ENCODE data around the gene IL17REL. TPM values are rescaled to one million over a fixed set of nuclear protein-coding genes. Genes with fewer than 3 reads are reported as not detected.

Gene IL17REL
- total RNA-seq, 6 donors from 2014 or later: 0.06 TPM; not detected in 5

DNA sequence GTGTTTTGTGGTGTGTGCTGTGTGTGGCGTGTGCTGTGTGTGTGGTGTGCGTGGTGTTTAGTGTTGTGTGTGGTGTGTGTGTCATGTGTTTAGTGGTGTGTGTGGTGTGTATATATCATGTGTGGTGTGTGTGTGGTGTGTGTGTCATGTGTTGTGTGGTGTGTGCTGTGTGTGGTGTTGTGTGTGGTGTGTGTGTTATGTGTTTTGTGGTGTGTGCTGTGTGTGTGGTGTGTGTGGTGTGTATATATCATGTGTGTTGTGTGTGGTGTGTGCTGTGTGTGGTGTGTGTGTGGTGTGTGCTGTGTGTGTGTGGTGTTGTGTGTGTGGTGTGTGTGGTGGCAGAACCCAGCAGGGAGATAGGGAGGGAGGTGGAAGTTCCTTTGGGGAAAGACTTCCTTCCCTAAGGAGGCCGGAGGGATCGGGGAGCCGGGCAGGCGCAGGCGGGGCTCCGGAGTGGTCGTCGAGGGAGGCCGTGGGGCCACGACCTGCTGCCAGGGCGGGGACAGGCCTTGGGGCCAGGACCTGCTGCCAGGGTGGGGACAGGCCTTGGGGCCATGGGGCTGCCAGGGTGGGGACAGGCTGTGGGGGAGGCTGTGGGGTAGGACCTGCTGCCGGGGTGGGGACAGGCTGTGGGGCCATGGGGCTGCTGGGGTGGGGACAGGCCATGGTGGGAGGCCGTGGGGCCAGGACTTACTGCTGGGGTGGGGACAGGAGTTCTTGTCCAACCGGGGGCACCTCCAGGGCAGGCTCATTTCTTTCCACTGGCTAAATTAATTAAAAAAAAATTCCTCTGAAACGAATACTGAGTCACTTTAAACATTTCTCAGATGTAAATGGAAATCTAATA lies 36.8 kb downstream of the IL17REL start:
- Histone ChIP-seq H3K9me3 (no peaks in the 10 kb centered on the region), H3K36me3 (no peaks in the 10 kb centered on the region), H3K4me3 (no peak overlapping the region), H3K4me1 (peaks cover 16 to 26% (median 18%) of the 10 kb centered on the region in 4 donors), H3K27ac (peak overlapping the region in 3 of 4 donors; percentile 27 to 66 (median 30)), H3K27me3 (no peaks in the 10 kb centered on the region)
- peak in 1 of 2 donors; percentile 7 for ATAC-seq (ENCODE audit: low FRiP score in 2 of 2)
- TF ChIP-seq, protein P1, sequence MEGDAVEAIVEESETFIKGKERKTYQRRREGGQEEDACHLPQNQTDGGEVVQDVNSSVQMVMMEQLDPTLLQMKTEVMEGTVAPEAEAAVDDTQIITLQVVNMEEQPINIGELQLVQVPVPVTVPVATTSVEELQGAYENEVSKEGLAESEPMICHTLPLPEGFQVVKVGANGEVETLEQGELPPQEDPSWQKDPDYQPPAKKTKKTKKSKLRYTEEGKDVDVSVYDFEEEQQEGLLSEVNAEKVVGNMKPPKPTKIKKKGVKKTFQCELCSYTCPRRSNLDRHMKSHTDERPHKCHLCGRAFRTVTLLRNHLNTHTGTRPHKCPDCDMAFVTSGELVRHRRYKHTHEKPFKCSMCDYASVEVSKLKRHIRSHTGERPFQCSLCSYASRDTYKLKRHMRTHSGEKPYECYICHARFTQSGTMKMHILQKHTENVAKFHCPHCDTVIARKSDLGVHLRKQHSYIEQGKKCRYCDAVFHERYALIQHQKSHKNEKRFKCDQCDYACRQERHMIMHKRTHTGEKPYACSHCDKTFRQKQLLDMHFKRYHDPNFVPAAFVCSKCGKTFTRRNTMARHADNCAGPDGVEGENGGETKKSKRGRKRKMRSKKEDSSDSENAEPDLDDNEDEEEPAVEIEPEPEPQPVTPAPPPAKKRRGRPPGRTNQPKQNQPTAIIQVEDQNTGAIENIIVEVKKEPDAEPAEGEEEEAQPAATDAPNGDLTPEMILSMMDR (IDR thresholded peaks at IDR 0.05): no peak
- no peak for TF ChIP-seq POLR2A (IDR thresholded peaks at IDR 0.05)
- TF ChIP-seq EP300 (IDR thresholded peaks at IDR 0.05): no peak
- TF ChIP-seq POLR2AphosphoS5 (IDR thresholded peaks at IDR 0.05): no peak
- peak; percentile 20 to 84 for DNase-seq
- 34 to 41% methylated on average over 16 to 17 of the region's 17 CpGs for WGBS, 2 donors

DNA sequence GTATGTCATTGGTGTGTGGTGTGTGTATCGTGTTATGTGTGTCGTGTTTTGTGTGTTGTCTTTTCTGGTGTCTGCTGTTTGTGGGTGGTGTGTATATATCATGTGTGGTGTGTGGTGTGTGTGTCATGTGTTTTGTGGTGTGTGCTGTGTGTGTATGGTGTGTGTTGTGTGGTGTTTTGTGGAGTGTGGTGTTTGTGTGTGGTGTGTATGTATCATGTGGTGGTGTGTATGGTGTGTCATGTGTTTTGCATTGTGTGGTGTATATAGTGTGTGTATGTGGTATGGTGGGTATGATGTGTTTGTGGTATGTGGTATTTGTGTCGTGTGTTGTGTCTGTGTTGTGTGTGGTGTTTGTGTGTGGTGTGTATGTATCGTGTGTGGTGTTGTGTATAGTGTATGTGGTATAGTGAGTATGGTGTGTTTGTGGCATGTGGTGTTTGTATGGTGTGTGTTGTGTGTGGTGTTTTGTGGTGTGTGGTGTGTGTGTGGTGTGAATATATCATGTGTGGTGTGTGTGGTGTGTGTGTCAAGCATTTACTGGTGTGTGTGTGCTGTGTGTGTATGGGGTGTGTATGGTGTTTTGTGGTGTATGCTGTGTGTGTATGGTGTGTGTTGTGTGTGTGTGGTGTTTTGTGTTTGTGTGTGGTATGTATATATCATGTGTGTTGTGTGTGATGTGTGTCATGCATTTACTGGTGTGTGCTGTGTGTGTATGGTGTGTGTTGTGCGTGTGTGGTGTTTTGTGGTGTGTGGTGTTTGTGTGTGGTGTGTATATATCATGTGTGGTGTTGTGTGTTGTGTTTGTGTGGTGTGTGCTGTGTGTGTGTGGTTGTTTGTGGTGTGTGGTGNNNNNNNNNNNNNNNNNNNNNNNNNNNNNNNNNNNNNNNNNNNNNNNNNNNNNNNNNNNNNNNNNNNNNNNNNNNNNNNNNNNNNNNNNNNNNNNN lies 39.3 kb downstream of the IL17REL start:
- no peak overlapping the region for H3K27ac ChIP-seq
- H3K9me3 ChIP-seq: no peaks in the 10 kb centered on the region
- ATAC-seq (ENCODE audit: low FRiP score in 2 of 2): no peak
- no peak for TF ChIP-seq POLR2AphosphoS5 (IDR thresholded peaks at IDR 0.05)
- TF ChIP-seq POLR2A (IDR thresholded peaks at IDR 0.05): no peak
- no peak for TF ChIP-seq EP300 (IDR thresholded peaks at IDR 0.05)
- TF ChIP-seq, protein P1 (IDR thresholded peaks at IDR 0.05): no peak
- no peak overlapping the region for H3K4me3 ChIP-seq
- H3K27me3 ChIP-seq: no peaks in the 10 kb centered on the region
- H3K36me3 ChIP-seq: no peaks in the 10 kb centered on the region
- WGBS, 2 donors: 91 to 92% methylated on average over 5 of the region's 5 CpGs
- DNase-seq: no peak
- H3K4me1 ChIP-seq: peaks cover 26 to 50% (median 32%) of the 10 kb centered on the region in 4 donors

DNA sequence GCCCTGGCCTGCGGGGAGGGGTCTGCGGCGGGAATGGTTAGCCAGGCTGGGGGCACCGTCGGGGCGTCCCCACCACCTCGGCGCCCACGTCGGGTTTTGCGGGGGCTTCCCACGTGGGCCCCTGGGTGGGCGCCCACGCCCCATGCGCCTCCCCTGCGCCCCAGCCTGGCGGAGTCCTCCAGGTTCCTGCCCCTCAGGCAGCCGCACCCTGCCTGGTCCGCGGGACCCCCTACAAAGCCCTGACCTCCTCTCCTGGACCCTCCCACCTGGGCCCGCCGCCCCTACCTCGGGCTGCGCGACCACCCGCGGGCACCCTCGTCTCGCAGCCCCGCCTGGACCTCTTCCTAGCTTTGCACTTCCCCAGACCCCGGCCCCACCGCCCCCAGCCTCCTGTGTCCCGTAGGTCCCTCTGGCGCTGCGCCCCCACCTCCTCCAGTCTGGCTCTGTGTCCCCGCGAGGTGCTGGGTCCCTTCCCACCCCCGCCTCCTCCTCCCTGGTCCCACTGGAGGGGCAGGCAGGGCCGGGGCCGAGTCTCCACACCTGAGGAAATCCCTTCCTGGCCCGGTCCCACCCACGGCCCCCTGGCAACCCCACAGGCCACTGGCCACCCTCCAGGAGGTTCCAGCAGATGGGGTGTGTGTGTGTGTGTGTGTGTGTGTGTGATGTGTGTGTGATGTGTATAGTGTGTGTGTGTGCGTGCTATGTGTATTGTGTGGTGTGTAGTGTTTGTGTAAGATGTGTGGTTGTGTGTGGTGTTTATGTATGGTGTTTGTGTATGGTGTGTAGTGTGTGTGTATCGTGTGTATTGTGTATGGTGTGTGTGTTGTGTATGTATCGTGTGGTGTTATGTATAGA lies 40.2 kb downstream of the IL17REL start:
- DNase-seq (peak; percentile 31 to 83), ATAC-seq (ENCODE audit: low FRiP score in 2 of 2) (no peak)
- TF ChIP-seq EP300 (IDR thresholded peaks at IDR 0.05): no peak
- no peak for TF ChIP-seq POLR2AphosphoS5 (IDR thresholded peaks at IDR 0.05)
- TF ChIP-seq POLR2A (IDR thresholded peaks at IDR 0.05): no peak
- TF ChIP-seq, protein P1 (IDR thresholded peaks at IDR 0.05): no peak
- 50 to 72% methylated on average over 25 to 27 of the region's 45 CpGs for WGBS, 2 donors
- Histone ChIP-seq H3K9me3 (no peaks in the 10 kb centered on the region), H3K27me3 (no peaks in the 10 kb centered on the region), H3K4me1 (peaks cover 35 to 59% (median 41%) of the 10 kb centered on the region in 4 donors), H3K4me3 (peak overlapping the region in 3 of 4 donors; percentile 40 to 55 (median 51)), H3K27ac (peak overlapping the region in 2 of 4 donors; percentile 96 to 98), H3K36me3 (no peaks in the 10 kb centered on the region)
